SU-DHL-6 (cell line): ENCODE measurements around the gene ANKS1A.

ENCODE experiments used
- H2AFZ ChIP-seq: fragments of 200-600 bp; sonication (generic); 2 replicates; pipeline ENCODE4 v1.6.1; 2014; ENCODE audit warnings: low read depth, mild to moderate bottlenecking, moderate library complexity, mixed read lengths, antibody characterized with exemption, low read length; ENCODE audit not compliant: severe bottlenecking
- H3F3A ChIP-seq: fragments of 200-600 bp; shearing (Covaris generic); 2 replicates; pipeline ENCODE4 v1.6.0; 2016; ENCODE audit warnings: antibody characterized with exemption, mild to moderate bottlenecking; ENCODE audit not compliant: insufficient read depth
- H3K27ac ChIP-seq: fragments of 200-600 bp; sonication (generic); 2 replicates; pipeline ENCODE4 v1.5.1; 2016; ENCODE audit warnings: low read depth, mild to moderate bottlenecking, low read length, moderate library complexity, mixed read lengths
- H3K27me3 ChIP-seq: fragments of 200-600 bp; sonication (generic), shearing (Covaris generic); 2 replicates; pipeline ENCODE4 v1.6.0; 2014; ENCODE audit warnings: mild to moderate bottlenecking, low read length
- H3K36me3 ChIP-seq: fragments of 200-600 bp; sonication (generic); 2 replicates; pipeline ENCODE4 v1.6.1; 2014; ENCODE audit warnings: mild to moderate bottlenecking, low read length, mixed read lengths
- H3K4me2 ChIP-seq: fragments of 300-600, 200-600 bp; shearing (Covaris generic), sonication (generic); 2 replicates; pipeline ENCODE4 v1.6.0; 2014; ENCODE audit warnings: low read length, low read depth, mild to moderate bottlenecking; ENCODE audit not compliant: poor library complexity, severe bottlenecking
- H3K4me3 ChIP-seq: fragments of 200-600 bp; sonication (generic); 2 replicates; pipeline ENCODE4 v1.5.1; 2014; ENCODE audit warnings: antibody characterized with exemption, low read length, mild to moderate bottlenecking, mixed read lengths; ENCODE audit not compliant: insufficient read depth, poor library complexity, severe bottlenecking
- H3K79me2 ChIP-seq: fragments of 200-600 bp; sonication (generic); 2 replicates; pipeline ENCODE4 v1.6.1; 2014; ENCODE audit warnings: mild to moderate bottlenecking, low read length, moderate library complexity; ENCODE audit not compliant: insufficient read depth
- H3K9ac ChIP-seq: fragments of 200-600 bp; sonication (generic); 2 replicates; pipeline ENCODE4 v1.7.0; 2014; ENCODE audit warnings: mild to moderate bottlenecking, low read length
- H3K9me2 ChIP-seq: fragments of 200-600 bp; sonication (generic); replicated peaks from 2 replicates; pipeline ENCODE4 v1.6.1; 2014; ENCODE audit warnings: low read length; ENCODE audit not compliant: insufficient read depth
- H3K9me3 ChIP-seq: fragments of 200-600 bp; sonication (generic); 2 replicates; pipeline ENCODE4 v1.6.1; 2014; ENCODE audit warnings: low read length, mixed read lengths; ENCODE audit not compliant: insufficient read depth
- H4K20me1 ChIP-seq: fragments of 200-600 bp; sonication (generic); 2 replicates; pipeline ENCODE4 v1.6.1; 2014; ENCODE audit warnings: low read depth, mild to moderate bottlenecking, antibody characterized with exemption, low read length, moderate library complexity, mixed read lengths
- CTCF ChIP-seq: fragments of 200-600 bp; sonication (generic); IDR thresholded peaks from one replicate; pipeline ENCODE4 v1.5.1; 2017; ENCODE audit warnings: antibody characterized with exemption, mild to moderate bottlenecking, low read length, moderate library complexity; ENCODE audit not compliant: insufficient read depth, poor library complexity, severe bottlenecking
- EZH2phosphoT487 ChIP-seq: fragments of 200-600 bp; sonication (generic), shearing (Covaris generic); conservative IDR thresholded peaks from 2 replicates; pipeline ENCODE4 v1.6.1; 2018; ENCODE audit warnings: mild to moderate bottlenecking, antibody characterized with exemption, low read length, moderate library complexity, mixed read lengths

ANKS1A gene

GRCh38 chr6:35030099-35030498 is 141.0 kb downstream of the ANKS1A start:
- H2AFZ ChIP-seq, result no peak overlapping the region
- no peak overlapping the region for H3K4me2 ChIP-seq
- H3K9ac ChIP-seq, result no peak overlapping the region
- H3K27ac ChIP-seq, result no peak overlapping the region
- no peaks in the 10 kb centered on the region for H3K36me3 ChIP-seq
- TF ChIP-seq EZH2phosphoT487 (no peak), CTCF (no peak)
- no peaks in the 10 kb centered on the region for H3F3A ChIP-seq
- H3K79me2 ChIP-seq, result no peaks in the 10 kb centered on the region
- H4K20me1 ChIP-seq, result no peaks in the 10 kb centered on the region
- H3K27me3 ChIP-seq, result no peaks in the 10 kb centered on the region
- no peaks in the 10 kb centered on the region for H3K9me2 ChIP-seq
- H3K9me3 ChIP-seq, result no peaks in the 10 kb centered on the region
- no peak overlapping the region for H3K4me3 ChIP-seq

GRCh38 chr6:35031611-35032529 is 142.8 kb downstream of the ANKS1A start:
- H4K20me1 ChIP-seq, result no peaks in the 10 kb centered on the region
- no peaks in the 10 kb centered on the region for H3K9me3 ChIP-seq
- TF ChIP-seq CTCF (no peak), EZH2phosphoT487 (no peak)
- no peaks in the 10 kb centered on the region for H3K27me3 ChIP-seq
- H3K4me3 ChIP-seq, result no peak overlapping the region
- no peaks in the 10 kb centered on the region for H3F3A ChIP-seq
- H3K9ac ChIP-seq, result no peak overlapping the region
- H3K9me2 ChIP-seq, result no peaks in the 10 kb centered on the region
- H2AFZ ChIP-seq, result no peak overlapping the region
- H3K79me2 ChIP-seq, result no peaks in the 10 kb centered on the region
- no peak overlapping the region for H3K27ac ChIP-seq
- no peak overlapping the region for H3K4me2 ChIP-seq
- H3K36me3 ChIP-seq, result no peaks in the 10 kb centered on the region

DNA sequence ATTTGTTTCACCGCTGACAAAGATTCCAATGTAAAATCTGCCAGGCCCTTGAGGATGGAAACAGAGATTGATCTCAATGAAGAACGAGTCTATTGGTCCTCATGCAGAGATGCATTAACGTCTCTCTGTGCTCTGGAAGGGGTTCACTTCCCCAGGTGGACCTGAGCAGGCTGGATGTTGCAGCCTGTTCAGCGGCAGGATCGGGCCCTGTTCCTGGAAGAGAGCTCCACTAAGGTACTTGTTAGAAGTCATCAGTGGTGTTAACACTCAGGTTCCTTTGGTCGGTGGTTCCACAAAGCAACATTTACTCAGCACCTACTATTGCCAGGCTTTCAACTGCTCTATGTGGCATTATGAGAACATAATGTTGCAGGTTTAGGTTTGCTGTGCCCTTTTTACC is 144.6 kb downstream of the ANKS1A start:
- Histone ChIP-seq H3K27me3 (no peaks in the 10 kb centered on the region), H2AFZ (no peak overlapping the region), H3K36me3 (no peaks in the 10 kb centered on the region), H3F3A (no peaks in the 10 kb centered on the region), H3K9me3 (no peaks in the 10 kb centered on the region), H3K79me2 (no peaks in the 10 kb centered on the region), H4K20me1 (no peaks in the 10 kb centered on the region), H3K9ac (no peak overlapping the region), H3K4me3 (no peak overlapping the region), H3K27ac (no peak overlapping the region), H3K4me2 (no peak overlapping the region), H3K9me2 (no peaks in the 10 kb centered on the region)
- no peak for TF ChIP-seq EZH2phosphoT487
- no peak for TF ChIP-seq CTCF
